SK-N-MC (cell line): Measurements from ENCODE around the gene GABRB2.

ENCODE experiments used
- DNase-seq: peaks from one replicate; pipeline ENCODE4 v3.0.0-alpha.2; 2011; ENCODE audit warnings: low read depth, low spot score
- H3K27ac ChIP-seq: fragments of 200-600 bp; sonication (generic); 2 replicates; pipeline ENCODE4 v1.5.1; 2016; ENCODE audit warnings: mixed run types
- H3K36me3 ChIP-seq: fragments of 200-600 bp; sonication (generic); 2 replicates; pipeline ENCODE4 v1.6.1; 2017; ENCODE audit warnings: antibody characterized with exemption, low read length, mixed read lengths; ENCODE audit not compliant: insufficient read depth
- H3K4me3 ChIP-seq: fragments of 200-600 bp; sonication (generic); 2 replicates; pipeline ENCODE4 v1.5.1; 2016
- H3K9ac ChIP-seq: fragments of 200-600 bp; sonication (generic); 2 replicates; pipeline ENCODE4 v1.8.0; 2017; ENCODE audit warnings: mixed run types, mixed read lengths; ENCODE audit not compliant: insufficient read length
- H3K9me3 ChIP-seq: fragments of 200-600 bp; sonication (generic); 2 replicates; pipeline ENCODE4 v1.6.1; 2017; ENCODE audit warnings: low read depth, mild to moderate bottlenecking, antibody characterized with exemption, low read length, moderate library complexity, mixed read lengths
- EZH2 ChIP-seq: fragments of 200-600 bp; sonication (generic); IDR thresholded peaks from one replicate; pipeline ENCODE4 v1.6.1; 2017; ENCODE audit warnings: antibody characterized with exemption
- FOXP2 ChIP-seq: optimal IDR thresholded peaks from 2 replicates; pipeline ENCODE3; 2011; ENCODE audit warnings: mild to moderate bottlenecking, moderate library complexity; ENCODE audit not compliant: insufficient read depth; ENCODE audit errors: extremely low read length, control extremely low read depth
- POLR2AphosphoS5 ChIP-seq: IDR thresholded peaks from 2 replicates; pipeline ENCODE4 v1.6.1; 2012; ENCODE audit warnings: mild to moderate bottlenecking, low read depth, low read length, borderline replicate concordance

GABRB2 gene

GRCh38 chr5:161358446-161358845 is 188.1 kb downstream of the GABRB2 start:
- Histone ChIP-seq H3K36me3 (no peaks in the 10 kb centered on the region), H3K27ac (no peak overlapping the region), H3K9ac (no peak overlapping the region), H3K9me3 (no peaks in the 10 kb centered on the region), H3K4me3 (no peak overlapping the region)
- no peak for DNase-seq
- TF ChIP-seq FOXP2 = no peak
- no peak for TF ChIP-seq POLR2AphosphoS5
- TF ChIP-seq EZH2 = no peak

- H3K36me3 ChIP-seq = no peaks in the 10 kb centered on the region
- no peak overlapping the region for H3K27ac ChIP-seq
- no peaks in the 10 kb centered on the region for H3K9me3 ChIP-seq
- no peak for TF ChIP-seq EZH2
- no peak overlapping the region for H3K9ac ChIP-seq
- no peak overlapping the region for H3K4me3 ChIP-seq
- no peak for DNase-seq
Measured at GRCh38 chr5:161344234-161344633, 202.3 kb downstream of the GABRB2 start.

- Histone ChIP-seq H3K9ac (no peak overlapping the region), H3K4me3 (no peak overlapping the region), H3K36me3 (no peaks in the 10 kb centered on the region), H3K27ac (no peak overlapping the region), H3K9me3 (no peaks in the 10 kb centered on the region)
- no peak for DNase-seq
- TF ChIP-seq POLR2AphosphoS5 (no peak), FOXP2 (no peak), EZH2 (no peak)
Measured at GRCh38 chr5:161342886-161343285, 203.6 kb downstream of the GABRB2 start.

GRCh38 chr5:161340012-161340411 is 206.5 kb downstream of the GABRB2 start:
- no peaks in the 10 kb centered on the region for H3K36me3 ChIP-seq
- H3K4me3 ChIP-seq = no peak overlapping the region
- TF ChIP-seq EZH2 (no peak), POLR2AphosphoS5 (no peak), FOXP2 (no peak)
- no peaks in the 10 kb centered on the region for H3K9me3 ChIP-seq
- no peak overlapping the region for H3K9ac ChIP-seq
- no peak overlapping the region for H3K27ac ChIP-seq
- no peak for DNase-seq

GRCh38 chr5:161333194-161333880 is 213.2 kb downstream of the GABRB2 start:
- Histone ChIP-seq H3K27ac (no peak overlapping the region), H3K4me3 (no peak overlapping the region), H3K36me3 (no peaks in the 10 kb centered on the region), H3K9ac (no peak overlapping the region), H3K9me3 (no peaks in the 10 kb centered on the region)
- DNase-seq = no peak
- TF ChIP-seq EZH2 (no peak), FOXP2 (no peak), POLR2AphosphoS5 (no peak)

- Histone ChIP-seq H3K36me3 (no peaks in the 10 kb centered on the region), H3K4me3 (no peak overlapping the region), H3K9me3 (no peaks in the 10 kb centered on the region), H3K27ac (no peak overlapping the region), H3K9ac (no peak overlapping the region)
- DNase-seq = no peak
- TF ChIP-seq EZH2 (no peak), POLR2AphosphoS5 (no peak), FOXP2 (no peak)
Measured at GRCh38 chr5:161332343-161332742, 214.2 kb downstream of the GABRB2 start.

GRCh38 chr5:161314033-161314432 is 232.5 kb downstream of the GABRB2 start:
- Histone ChIP-seq H3K27ac (no peak overlapping the region), H3K4me3 (no peak overlapping the region), H3K9ac (no peak overlapping the region), H3K36me3 (no peaks in the 10 kb centered on the region), H3K9me3 (no peaks in the 10 kb centered on the region)
- TF ChIP-seq EZH2 (no peak), FOXP2 (no peak), POLR2AphosphoS5 (no peak)
- DNase-seq = no peak

- Histone ChIP-seq H3K27ac (no peak overlapping the region), H3K9ac (no peak overlapping the region), H3K9me3 (no peaks in the 10 kb centered on the region), H3K4me3 (no peak overlapping the region), H3K36me3 (no peaks in the 10 kb centered on the region)
- no peak for DNase-seq
- TF ChIP-seq EZH2 = no peak
- TF ChIP-seq POLR2AphosphoS5 = no peak
- TF ChIP-seq FOXP2 = no peak
Measured at GRCh38 chr5:161312882-161313281, 233.6 kb downstream of the GABRB2 start.

- Histone ChIP-seq H3K27ac (no peak overlapping the region), H3K36me3 (no peaks in the 10 kb centered on the region), H3K9me3 (no peaks in the 10 kb centered on the region), H3K4me3 (no peak overlapping the region), H3K9ac (no peak overlapping the region)
- TF ChIP-seq FOXP2 (no peak), EZH2 (no peak), POLR2AphosphoS5 (no peak)
- no peak for DNase-seq
Measured at GRCh38 chr5:161311965-161312364, 234.6 kb downstream of the GABRB2 start.
